OCI-LY7 (cell line): ENCODE data around the gene HHLA2.

ENCODE experiments used
- CTCF ChIP-seq: fragments of 200-600 bp; sonication (generic); conservative IDR thresholded peaks from 2 replicates; pipeline ENCODE4 v1.5.1; 2014; ENCODE audit warnings: mild to moderate bottlenecking, antibody characterized with exemption, low read length, moderate library complexity, mixed read lengths
- EZH2phosphoT487 ChIP-seq: fragments of 200-600 bp; sonication (generic); IDR thresholded peaks from 2 replicates; pipeline ENCODE4 v1.6.1; 2018; ENCODE audit warnings: low read depth, borderline replicate concordance, mild to moderate bottlenecking, mixed run types, antibody characterized with exemption, low read length, moderate library complexity, mixed read lengths

GRCh38 chr3:108328821-108329486, 32.6 kb downstream of the HHLA2 start:
- TF ChIP-seq CTCF = no peak
- TF ChIP-seq EZH2phosphoT487 = no peak
